Activated CD8-positive, alpha-beta memory T cell treated with anti-CD3 and anti-CD28 coated beads for 36 hours (primary cell): ENCODE data around the gene LTBR. TPM values are rescaled to one million over a fixed set of nuclear protein-coding genes. Genes with fewer than 3 reads are reported as not detected.
"Not testable (repeated sequence)": the region's sequence is repeated elsewhere in the genome, so short reads cannot be mapped to it uniquely, and the experiment has no call there.

Experiments
- CTCF ChIA-PET: fragments of 350-600 bp; sonication (Branson Sonifier 250); formaldehyde crosslinking; loops from one replicate; lab custom pipeline; 2021; ENCODE audit warnings: antibody characterized with exemption; lab: Charles Lee
- POLR2A ChIA-PET: fragments of 350-600 bp; sonication (Branson Sonifier 250); formaldehyde crosslinking; loops from one replicate; lab custom pipeline; 2021; ENCODE audit warnings: antibody characterized with exemption; lab: Charles Lee
- total RNA-seq, 2 experiments: library from RNA; stranded (reverse); gene quantifications; one replicate each; pipeline ENCODE4 v1.2.3, GENCODE V29; 2021

LTBR gene
- total RNA-seq, 2 experiments from 2014 or later: 0.82 to 1.2 TPM

GRCh38 chr12:6343518-6343917, 40.4 kb upstream of the LTBR start:
- CTCF ChIA-PET: interaction anchor here (0.8 to 1.3 kb wide), 4 partner anchors 9 to 122 kb away, joined by 3 read pairs; no protein-coding TSS in a partner anchor
- POLR2A ChIA-PET: no interaction called here

DNA sequence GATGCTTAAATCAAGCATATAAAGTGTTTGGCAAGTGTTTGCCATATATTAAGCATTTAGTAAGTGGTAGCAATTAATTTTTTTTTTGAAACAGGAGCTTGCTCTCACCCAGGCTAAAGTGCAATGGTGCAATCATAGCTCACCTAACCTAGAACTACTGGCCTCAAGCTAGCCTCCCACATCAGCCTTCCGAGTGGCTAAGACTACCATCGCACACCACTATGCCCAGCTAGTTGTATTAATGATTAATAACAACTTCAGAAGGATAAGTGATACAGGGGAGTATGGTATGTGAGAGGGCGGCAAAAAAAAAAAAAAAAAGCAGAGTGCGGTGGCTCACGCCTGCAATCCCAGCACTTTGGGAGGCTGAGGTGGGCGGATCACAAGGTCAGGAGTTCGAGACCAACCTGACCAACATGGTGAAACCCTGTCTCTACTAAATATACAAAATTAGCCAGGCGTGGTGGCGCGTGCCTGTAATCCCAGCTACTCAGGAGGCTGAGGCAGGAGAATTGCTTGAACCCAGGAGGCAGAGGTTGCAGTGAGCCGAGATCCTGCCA, 39.8 kb upstream of the LTBR start:
- POLR2A ChIA-PET: not testable (repeated sequence)
- CTCF ChIA-PET: interaction anchor here (0.8 to 1.3 kb wide), 4 partner anchors 9 to 121 kb away, joined by 3 read pairs; no protein-coding TSS in a partner anchor

- ChIA-PET POLR2A (interaction anchor here (0.5 to 1.2 kb wide), 4 partner anchors 9 to 189 kb away, joined by 3 to 5 read pairs (median 3); partner anchors contain the start of gene GAPDH), CTCF (interaction anchor here (1.0 to 1.3 kb wide), 5 partner anchors 9 to 187 kb away, joined by 3 to 5 read pairs (median 3); no protein-coding TSS in a partner anchor)
Measured at GRCh38 chr12:6345319-6346091, 38.5 kb upstream of the LTBR start.

DNA sequence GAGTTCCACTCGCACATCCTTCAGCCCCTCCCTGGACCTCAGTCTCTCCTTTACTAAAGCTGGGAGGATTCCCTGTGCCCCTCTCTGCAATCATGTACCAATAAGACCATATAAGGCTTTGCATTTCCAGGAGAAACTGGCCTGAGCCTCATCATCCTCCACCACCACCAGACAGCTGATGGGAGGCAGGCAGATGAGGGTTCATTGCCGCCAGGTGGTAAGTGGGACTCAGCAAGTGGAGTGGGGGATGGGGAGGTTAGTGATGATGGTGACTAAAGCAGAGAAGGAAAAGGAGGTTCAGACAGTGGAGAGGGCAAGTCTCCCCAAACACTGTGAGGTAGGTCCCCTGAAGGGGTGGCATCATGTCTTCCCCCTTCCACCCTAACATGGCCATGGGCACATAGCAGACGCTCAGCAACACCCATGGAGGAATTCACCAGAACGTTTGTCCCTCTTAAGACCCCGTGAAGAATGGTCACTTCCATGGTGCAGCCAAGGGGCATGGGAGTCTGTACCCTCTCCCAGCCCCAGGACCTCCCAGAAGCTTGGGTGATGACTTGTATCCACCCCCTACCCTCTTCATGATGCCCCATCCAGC, 37.6 kb upstream of the LTBR start:
- CTCF ChIA-PET: interaction anchor here (1.2 to 1.3 kb wide), 2 partner anchors 10 to 186 kb away, joined by 3 read pairs; no protein-coding TSS in a partner anchor
- POLR2A ChIA-PET: interaction anchor here (0.5 to 1.0 kb wide), 2 partner anchors 13 to 353 kb away, joined by 3 read pairs; no protein-coding TSS in a partner anchor

- ChIA-PET POLR2A (no interaction called here), CTCF (no interaction called here)
Measured at GRCh38 chr12:6346942-6347341, 37.0 kb upstream of the LTBR start.

- ChIA-PET POLR2A (no interaction called here), CTCF (interaction anchor here (0.8 to 1.0 kb wide), 2 partner anchors 15 to 39 kb away, joined by 3 read pairs; no protein-coding TSS in a partner anchor)
Measured at GRCh38 chr12:6347367-6348338, 36.3 kb upstream of the LTBR start.

DNA sequence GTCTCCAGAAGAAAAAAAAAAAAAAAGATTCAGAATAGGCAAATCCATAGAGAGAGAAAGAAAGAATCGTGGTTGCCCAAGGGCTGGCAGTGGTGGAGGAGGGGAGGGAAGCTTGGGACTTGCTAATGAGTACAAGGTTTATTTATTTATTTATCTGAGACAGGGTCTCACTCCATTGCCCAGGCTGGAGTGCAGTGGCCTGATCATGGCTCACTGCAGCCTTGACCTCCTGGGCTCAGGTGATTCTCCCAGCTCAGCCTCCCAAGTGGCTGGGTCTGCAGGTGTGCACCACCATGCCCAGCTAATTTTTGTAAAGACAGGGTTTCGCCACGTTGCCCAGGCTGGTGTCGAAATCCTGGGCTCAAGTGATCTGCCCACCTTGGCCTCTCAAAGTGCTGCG, 32.3 kb upstream of the LTBR start:
- CTCF ChIA-PET: interaction anchor here (1.4 kb wide), 1 partner anchor 16 kb away, joined by 4 read pairs; no protein-coding TSS in a partner anchor
- POLR2A ChIA-PET: interaction anchor here (0.5 kb wide), 1 partner anchor 31 kb away, joined by 3 read pairs; no protein-coding TSS in a partner anchor

- POLR2A ChIA-PET: no interaction called here
Measured at GRCh38 chr12:6352193-6353173, 31.5 kb upstream of the LTBR start.

DNA sequence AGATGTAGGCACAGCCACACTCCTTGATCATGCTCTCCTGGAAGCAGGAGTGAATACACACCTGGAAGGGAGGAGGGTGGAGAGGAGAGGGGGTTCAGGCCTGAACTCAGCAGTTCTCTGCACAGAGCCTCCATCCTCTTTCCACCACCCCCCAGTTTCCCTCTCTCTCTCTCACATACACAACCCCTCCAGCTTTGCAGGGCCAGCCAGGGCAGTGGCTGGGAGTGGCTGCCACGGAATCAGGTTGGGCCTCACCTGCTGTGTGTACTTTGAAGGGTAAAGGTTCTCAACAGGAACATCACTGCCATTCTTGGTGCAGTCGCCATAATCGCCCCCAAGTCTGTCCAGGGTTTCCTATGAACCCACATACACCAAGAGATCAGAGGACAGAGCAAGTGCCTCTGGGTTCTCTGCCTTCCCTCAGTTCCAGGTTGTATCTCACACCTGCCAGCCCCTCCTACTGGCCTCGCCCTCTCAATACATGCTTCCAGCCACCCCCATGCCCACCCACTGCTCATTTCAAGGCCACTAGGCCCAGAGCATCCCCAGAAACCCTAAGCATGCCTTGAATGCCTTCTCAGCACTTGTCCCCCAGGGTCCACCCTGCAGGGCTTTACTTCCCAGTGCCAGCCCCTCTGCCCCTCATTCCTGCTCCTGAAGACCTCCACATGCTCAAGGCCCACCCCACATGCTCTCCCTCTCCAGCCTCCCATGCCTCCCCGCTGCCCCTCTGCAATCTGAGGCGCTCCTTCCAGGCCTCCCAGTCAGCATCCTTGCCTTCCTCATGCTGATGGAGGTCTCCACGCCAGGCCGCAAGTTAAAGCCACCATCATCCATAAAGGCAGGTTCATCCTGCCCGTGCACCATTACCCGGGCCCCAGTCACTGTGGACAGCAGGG, 29.2 kb upstream of the LTBR start:
- POLR2A ChIA-PET: no interaction called here
- CTCF ChIA-PET: interaction anchor here (0.8 to 1.0 kb wide), 2 partner anchors 13 to 18 kb away, joined by 3 read pairs; no protein-coding TSS in a partner anchor

More at GRCh38 chr12:6352193-6353173, 31.5 kb upstream of the LTBR start:
- CTCF ChIA-PET: interaction anchor here (1.4 kb wide), 1 partner anchor 15 kb away, joined by 4 read pairs; no protein-coding TSS in a partner anchor

- CTCF ChIA-PET: interaction anchor here (0.8 to 1.0 kb wide), 2 partner anchors 12 to 19 kb away, joined by 3 read pairs; no protein-coding TSS in a partner anchor
- POLR2A ChIA-PET: interaction anchor here (0.6 kb wide), 1 partner anchor 47 kb away, joined by 5 read pairs; no protein-coding TSS in a partner anchor
Measured at GRCh38 chr12:6355491-6356373, 28.2 kb upstream of the LTBR start.

GRCh38 chr12:6356374-6356820, 27.6 kb upstream of the LTBR start:
- ChIA-PET CTCF (interaction anchor here (0.9 kb wide), 1 partner anchor 11 kb away, joined by 3 read pairs; no protein-coding TSS in a partner anchor), POLR2A (interaction anchor here (0.6 kb wide), 1 partner anchor 47 kb away, joined by 5 read pairs; no protein-coding TSS in a partner anchor)

DNA sequence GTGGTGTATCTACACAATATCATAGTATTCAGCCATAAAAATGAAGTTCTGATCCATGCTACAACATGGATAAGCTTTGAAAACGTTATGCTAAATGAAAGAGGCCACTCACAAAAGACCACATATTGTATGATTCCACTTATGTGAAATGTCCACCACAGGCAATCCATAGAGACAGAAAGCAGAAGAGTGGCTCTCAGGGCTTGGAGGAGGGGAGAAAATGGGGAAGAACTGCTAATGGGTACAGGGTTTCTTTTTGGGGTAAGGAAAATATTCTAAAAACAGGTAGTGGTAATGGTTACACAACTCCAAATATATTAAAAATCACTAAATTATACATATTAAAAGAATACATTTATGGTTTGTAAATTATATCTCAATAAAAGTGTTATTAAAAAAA, 25.1 kb upstream of the LTBR start:
- POLR2A ChIA-PET: no interaction called here

GRCh38 chr12:6360080-6360571, 23.8 kb upstream of the LTBR start:
- ChIA-PET CTCF (interaction anchor here (0.7 kb wide), 1 partner anchor 16 kb away, joined by 3 read pairs; no protein-coding TSS in a partner anchor), POLR2A (no interaction called here)

More for the DNA sequence above, 25.1 kb upstream of the LTBR start:
- CTCF ChIA-PET: interaction anchor here (0.7 to 1.0 kb wide), 2 partner anchors 17 to 44 kb away, joined by 3 to 5 read pairs; partner anchors contain the start of gene TNFRSF1A
